Testis (tissue), 3 donors: Measurements from ENCODE around the gene SLC30A9. TPM values are rescaled to one million over a fixed set of nuclear protein-coding genes. Genes with fewer than 3 reads are reported as not detected.

Source experiments
- DNase-seq: peaks from one replicate; pipeline ENCODE4 v3.0.0-alpha.2; 2019
- H3K27ac ChIP-seq, 2 donors: fragments of 200-600 bp; sonication (generic); one replicate each; pipeline ENCODE4 v1.5.1; 2019
- H3K27me3 ChIP-seq: fragments of 200-600 bp; sonication (generic); one replicate; pipeline ENCODE4 v1.5.1; 2019
- H3K36me3 ChIP-seq: fragments of 200-600 bp; sonication (generic); one replicate; pipeline ENCODE4 v1.5.1; 2017; ENCODE audit warnings: low read depth; ENCODE audit errors: missing control alignments
- H3K4me1 ChIP-seq: fragments of 200-600 bp; sonication (generic); one replicate; pipeline ENCODE4 v1.5.1; 2019
- H3K4me3 ChIP-seq, 2 donors: fragments of 200-600 bp; sonication (generic); one replicate each; pipeline ENCODE4 v1.5.1; 2017 to 2019
- H3K9me3 ChIP-seq: fragments of 200-600 bp; sonication (generic); one replicate; pipeline ENCODE4 v1.5.1; 2017
- CTCF ChIP-seq, 3 experiments: fragments of 450-650 bp in 2 of 3; fragments of 200-600 bp in 1 of 3; sonication (generic) in 1 of 3; IDR thresholded peaks; one replicate each; pipeline ENCODE4 v1.5.1; 2016 to 2019; ENCODE audit warnings: antibody characterized with exemption in 3 of 3, mild to moderate bottlenecking in 2 of 3, moderate library complexity in 1 of 3
- POLR2A ChIP-seq: fragments of 450-650 bp; IDR thresholded peaks from one replicate; pipeline ENCODE4 v1.6.1; 2017; ENCODE audit warnings: antibody characterized with exemption, mild to moderate bottlenecking, moderate library complexity
- WGBS, 2 donors: methylation state at CpG; one replicate each; pipeline ENCODE4 v1.1.5; 2018; 5-methylcytosine and 5-hydroxymethylcytosine counted together
- intact Hi-C: fragments of 100-400 bp; cut with DNase I; formaldehyde crosslinking; loops from one replicate; pipeline ENCODE4 v1.15.1; 2023; ENCODE audit warnings: low total_unique reads
- polyA plus RNA-seq: library from polyadenylated mRNA; stranded (reverse); fragments of 350-450 nt; fragmentation: Illumina TruSeq; extraction: RNeasy Lipid Tissue Mini Kit (QIAGEN cat#74804); gene quantifications from one replicate; pipeline ENCODE4 v1.2.3, GENCODE V29; 2014; ENCODE audit warnings: low read depth, low replicate concordance; ENCODE audit not compliant: insufficient read depth
- total RNA-seq, 2 donors: library from RNA; depleted of rRNA; stranded (reverse); fragments of >200 nt; gene quantifications; one replicate each; pipeline ENCODE4 v1.2.3, GENCODE V29; 2016

Gene SLC30A9
- total and polyA plus RNA-seq, 3 donors from 2014 or later, result 29.7 to 54.3 (median 52.0) TPM

- Histone ChIP-seq H3K27ac (no peak overlapping the region), H3K4me3 (no peak overlapping the region), H3K4me1 (no peaks in the 10 kb centered on the region), H3K36me3 (no peaks in the 10 kb centered on the region), H3K27me3 (no peaks in the 10 kb centered on the region), H3K9me3 (no peaks in the 10 kb centered on the region)
- DNase-seq, result no peak
- 88 to 89% methylated on average over 3 of the region's 3 CpGs for WGBS, 2 donors
- intact Hi-C loops, result no loop called here
- TF ChIP-seq CTCF (IDR thresholded peaks at IDR 0.05) (no peak), POLR2A (no peak)
Observed at GRCh38 chr4:42050516-42051249, 60.4 kb downstream of the SLC30A9 start.

GRCh38 chr4:42066402-42066801 is 76.1 kb downstream of the SLC30A9 start:
- DNase-seq, result no peak
- no peak overlapping the region for H3K4me3 ChIP-seq
- 74 to 83% methylated on average over 2 of the region's 2 CpGs for WGBS, 2 donors
- no peaks in the 10 kb centered on the region for H3K27me3 ChIP-seq
- H3K36me3 ChIP-seq, result no peaks in the 10 kb centered on the region
- no peak for TF ChIP-seq POLR2A
- H3K4me1 ChIP-seq, result no peaks in the 10 kb centered on the region
- intact Hi-C loops, result no loop called here
- no peaks in the 10 kb centered on the region for H3K9me3 ChIP-seq
- no peak overlapping the region for H3K27ac ChIP-seq

- Histone ChIP-seq H3K4me3 (no peak overlapping the region), H3K36me3 (no peaks in the 10 kb centered on the region), H3K27me3 (no peaks in the 10 kb centered on the region), H3K4me1 (no peaks in the 10 kb centered on the region), H3K27ac (no peak overlapping the region), H3K9me3 (no peaks in the 10 kb centered on the region)
- TF ChIP-seq CTCF (IDR thresholded peaks at IDR 0.05), result no peak
- WGBS, 2 donors, result 42 to 45% methylated on average over 2 of the region's 2 CpGs
- no peak for DNase-seq
- intact Hi-C loops, result no loop called here
Observed at GRCh38 chr4:42067264-42067663, 76.9 kb downstream of the SLC30A9 start.

- DNase-seq, result no peak
- WGBS, 2 donors, result 73 to 84% methylated on average over 4 of the region's 4 CpGs
- H3K4me1 ChIP-seq, result no peaks in the 10 kb centered on the region
- H3K9me3 ChIP-seq, result no peaks in the 10 kb centered on the region
- intact Hi-C loops, result no loop called here
- no peak overlapping the region for H3K4me3 ChIP-seq
- no peaks in the 10 kb centered on the region for H3K27me3 ChIP-seq
- no peak for TF ChIP-seq CTCF (IDR thresholded peaks at IDR 0.05)
- TF ChIP-seq POLR2A, result no peak
- no peaks in the 10 kb centered on the region for H3K36me3 ChIP-seq
- no peak overlapping the region for H3K27ac ChIP-seq
Observed at GRCh38 chr4:42070463-42070862, 80.1 kb downstream of the SLC30A9 start.

- Histone ChIP-seq H3K4me1 (no peaks in the 10 kb centered on the region), H3K36me3 (no peaks in the 10 kb centered on the region), H3K27me3 (no peaks in the 10 kb centered on the region), H3K4me3 (no peak overlapping the region), H3K9me3 (no peaks in the 10 kb centered on the region), H3K27ac (no peak overlapping the region)
- 93 to 100% methylated on average over 1 of the region's 1 CpG for WGBS, 2 donors
- no peak for TF ChIP-seq CTCF (IDR thresholded peaks at IDR 0.05)
- TF ChIP-seq POLR2A, result no peak
- no peak for DNase-seq
- intact Hi-C loops, result no loop called here
Observed at GRCh38 chr4:42074294-42074693, 84.0 kb downstream of the SLC30A9 start.
